Breast epithelium (tissue), 4 donors: ENCODE results near the gene TOX2. TPM values are rescaled to one million over a fixed set of nuclear protein-coding genes. Genes with fewer than 3 reads are reported as not detected.
"Not testable (repeated sequence)": the region's sequence is repeated elsewhere in the genome, so short reads cannot be mapped to it uniquely, and the experiment has no call there.

Source experiments
- DNase-seq, 2 donors: peaks; one replicate each; pipeline ENCODE4 v3.0.0-alpha.2; 2019; ENCODE audit warnings: low spot score in 2 of 2
- H3K27ac ChIP-seq, 2 donors: fragments of 200-600 bp; sonication (generic) in 1 of 2; one replicate each; pipeline ENCODE4 v1.5.1; 2016 to 2019; ENCODE audit warnings: mild to moderate bottlenecking in 1 of 2
- H3K27me3 ChIP-seq, 2 donors: fragments of 200-600 bp; sonication (generic) in 1 of 2; one replicate each; pipeline versions ENCODE4 v1.5.1 to v1.6.0; 2017 to 2019; ENCODE audit warnings: control low read depth in 1 of 2, mild to moderate bottlenecking in 1 of 2
- H3K36me3 ChIP-seq: fragments of 200-600 bp; one replicate; pipeline ENCODE4 v1.5.1; 2019
- H3K4me1 ChIP-seq, 2 donors: fragments of 200-600 bp; sonication (generic); one replicate each; pipeline ENCODE4 v1.5.1; 2016 to 2019; ENCODE audit warnings: control low read depth in 1 of 2
- H3K4me3 ChIP-seq, 3 donors: fragments of 200-600 bp; sonication (generic); 1 replicate in 2 of 3; 2 replicates in 1 of 3; pipeline ENCODE4 v1.5.1; 2016 to 2019; ENCODE audit warnings: mild to moderate bottlenecking in 3 of 3, moderate library complexity in 2 of 3
- H3K9me3 ChIP-seq, 2 donors: fragments of 200-600 bp; sonication (generic) in 1 of 2; one replicate each; pipeline ENCODE4 v1.5.1; 2016 to 2019; ENCODE audit warnings: control low read depth in 1 of 2
- POLR2A ChIP-seq: fragments of 450-650 bp; IDR thresholded peaks from one replicate; pipeline ENCODE4 v1.6.1; 2016; ENCODE audit warnings: antibody characterized with exemption, mild to moderate bottlenecking, moderate library complexity
- POLR2AphosphoS5 ChIP-seq, 3 donors: sonication (generic); formaldehyde crosslinking; IDR thresholded peaks; one replicate each; pipeline ENCODE4 v1.6.1; 2017; ENCODE audit warnings: antibody characterized with exemption in 3 of 3
- intact Hi-C: fragments of 100-400 bp; cut with DNase I; formaldehyde crosslinking; loops from one replicate; pipeline ENCODE4 v1.15.1; 2023; ENCODE audit warnings: low total_unique reads
- total RNA-seq, 3 donors: library from RNA; depleted of rRNA; stranded (reverse); fragments of >200 nt; gene quantifications; one replicate each; pipeline ENCODE4 v1.1.0, GENCODE V29; 2016
- TF ChIP-seq, protein P1 (sequence below), 3 donors: fragments of 450-650 bp; IDR thresholded peaks; one replicate each; pipeline ENCODE4 v1.5.1; 2016 to 2017; ENCODE audit warnings: antibody characterized with exemption in 3 of 3, mild to moderate bottlenecking in 3 of 3, moderate library complexity in 3 of 3

Gene TOX2
- total RNA-seq, 3 donors from 2014 or later, result 0.44 to 7.4 (median 0.66) TPM

DNA sequence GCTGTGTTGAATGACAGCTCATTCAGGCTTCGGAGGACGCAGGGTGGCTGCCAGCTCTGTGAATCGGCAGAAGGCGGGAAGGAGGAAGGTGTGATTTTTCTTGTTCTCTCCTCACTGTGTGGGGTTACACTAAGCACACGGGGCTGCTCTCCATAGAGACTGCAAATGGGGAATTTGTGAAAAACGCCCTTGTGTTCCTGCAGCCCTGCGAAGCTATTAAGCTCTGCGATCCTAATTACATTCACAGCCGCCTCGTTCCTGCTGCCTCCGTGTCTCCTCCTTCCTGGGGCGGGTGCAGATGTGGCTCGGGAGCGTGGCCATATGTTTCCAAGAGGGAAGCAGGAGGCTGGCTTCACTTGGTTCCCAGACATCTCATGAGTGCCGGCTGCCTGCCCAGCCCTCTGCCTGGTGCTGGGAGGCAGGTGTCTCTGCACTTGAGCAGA is 124.0 kb downstream of the TOX2 start:
- Histone ChIP-seq H3K27ac (no peak overlapping the region), H3K27me3 (peaks cover 0 to 37% of the 10 kb centered on the region in 2 donors), H3K4me3 (no peak overlapping the region), H3K36me3 (no peaks in the 10 kb centered on the region), H3K4me1 (no peaks in the 10 kb centered on the region), H3K9me3 (no peaks in the 10 kb centered on the region)
- no peak for TF ChIP-seq POLR2AphosphoS5 (IDR thresholded peaks at IDR 0.05)
- no peak for TF ChIP-seq POLR2A
- TF ChIP-seq, protein P1, sequence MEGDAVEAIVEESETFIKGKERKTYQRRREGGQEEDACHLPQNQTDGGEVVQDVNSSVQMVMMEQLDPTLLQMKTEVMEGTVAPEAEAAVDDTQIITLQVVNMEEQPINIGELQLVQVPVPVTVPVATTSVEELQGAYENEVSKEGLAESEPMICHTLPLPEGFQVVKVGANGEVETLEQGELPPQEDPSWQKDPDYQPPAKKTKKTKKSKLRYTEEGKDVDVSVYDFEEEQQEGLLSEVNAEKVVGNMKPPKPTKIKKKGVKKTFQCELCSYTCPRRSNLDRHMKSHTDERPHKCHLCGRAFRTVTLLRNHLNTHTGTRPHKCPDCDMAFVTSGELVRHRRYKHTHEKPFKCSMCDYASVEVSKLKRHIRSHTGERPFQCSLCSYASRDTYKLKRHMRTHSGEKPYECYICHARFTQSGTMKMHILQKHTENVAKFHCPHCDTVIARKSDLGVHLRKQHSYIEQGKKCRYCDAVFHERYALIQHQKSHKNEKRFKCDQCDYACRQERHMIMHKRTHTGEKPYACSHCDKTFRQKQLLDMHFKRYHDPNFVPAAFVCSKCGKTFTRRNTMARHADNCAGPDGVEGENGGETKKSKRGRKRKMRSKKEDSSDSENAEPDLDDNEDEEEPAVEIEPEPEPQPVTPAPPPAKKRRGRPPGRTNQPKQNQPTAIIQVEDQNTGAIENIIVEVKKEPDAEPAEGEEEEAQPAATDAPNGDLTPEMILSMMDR (IDR thresholded peaks at IDR 0.05), result no peak
- intact Hi-C loops, result no loop called here
- peak in 1 of 2 donors; percentile 2 for DNase-seq

DNA sequence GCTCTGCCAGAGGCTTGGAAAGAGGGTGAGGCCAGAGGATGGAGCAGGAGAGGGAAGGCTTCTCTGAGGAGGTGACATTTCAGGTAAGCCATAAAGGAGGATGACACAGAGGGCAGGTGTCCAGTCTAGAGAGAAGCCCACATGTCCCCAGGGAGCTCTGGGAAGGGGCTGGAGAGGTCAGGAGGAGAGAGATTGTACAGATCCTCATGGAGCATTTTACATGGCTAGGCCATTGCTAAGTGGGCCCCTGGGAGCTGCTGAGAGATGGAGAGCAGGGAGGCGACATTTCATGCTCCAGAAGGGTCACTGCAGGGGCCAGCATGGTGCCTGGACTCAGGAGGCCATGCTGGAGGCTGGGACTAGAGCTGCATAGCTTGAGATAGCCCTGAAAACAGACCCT is 124.5 kb downstream of the TOX2 start:
- DNase-seq, result peak in 1 of 2 donors; percentile 11

DNA sequence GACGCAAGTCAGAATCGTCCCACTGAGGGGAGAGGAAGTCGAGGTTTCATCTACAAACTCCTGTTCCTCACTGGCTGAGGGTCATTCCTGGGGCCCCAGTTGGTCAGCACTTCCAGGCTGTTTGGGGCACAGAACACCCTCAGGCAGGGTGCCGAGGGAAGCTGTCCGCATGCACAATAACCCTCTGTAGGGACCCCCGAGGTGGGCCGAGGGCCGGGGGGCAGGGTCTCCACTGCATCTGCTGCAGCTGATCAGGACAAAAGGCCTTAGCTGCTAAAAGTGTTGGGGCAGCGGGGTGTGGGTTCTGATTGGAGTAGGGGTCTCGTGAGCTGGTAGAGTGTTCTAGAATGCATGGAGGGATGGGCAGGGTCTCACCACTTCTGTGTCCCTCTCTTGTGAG is 125.1 kb downstream of the TOX2 start:
- Histone ChIP-seq H3K4me1 (no peaks in the 10 kb centered on the region), H3K36me3 (no peaks in the 10 kb centered on the region), H3K27me3 (peaks cover 0 to 28% of the 10 kb centered on the region in 2 donors), H3K9me3 (no peaks in the 10 kb centered on the region), H3K4me3 (no peak overlapping the region), H3K27ac (no peak overlapping the region)
- TF ChIP-seq POLR2AphosphoS5 (IDR thresholded peaks at IDR 0.05) (no peak), POLR2A (no peak)
- TF ChIP-seq, protein P1 (IDR thresholded peaks at IDR 0.05), result no peak
- DNase-seq, result peak in 1 of 2 donors; percentile 4
- intact Hi-C loops, result no loop called here

More for the DNA sequence above, 124.5 kb downstream of the TOX2 start:
- TF ChIP-seq POLR2AphosphoS5 (IDR thresholded peaks at IDR 0.05) (no peak), POLR2A (no peak)
- TF ChIP-seq, protein P1 (IDR thresholded peaks at IDR 0.05), result no peak
- Histone ChIP-seq H3K27me3 (peaks cover 0 to 33% of the 10 kb centered on the region in 2 donors), H3K36me3 (no peaks in the 10 kb centered on the region), H3K27ac (no peak overlapping the region), H3K9me3 (no peaks in the 10 kb centered on the region), H3K4me1 (no peaks in the 10 kb centered on the region), H3K4me3 (no peak overlapping the region)
- intact Hi-C loops, result no loop called here

DNA sequence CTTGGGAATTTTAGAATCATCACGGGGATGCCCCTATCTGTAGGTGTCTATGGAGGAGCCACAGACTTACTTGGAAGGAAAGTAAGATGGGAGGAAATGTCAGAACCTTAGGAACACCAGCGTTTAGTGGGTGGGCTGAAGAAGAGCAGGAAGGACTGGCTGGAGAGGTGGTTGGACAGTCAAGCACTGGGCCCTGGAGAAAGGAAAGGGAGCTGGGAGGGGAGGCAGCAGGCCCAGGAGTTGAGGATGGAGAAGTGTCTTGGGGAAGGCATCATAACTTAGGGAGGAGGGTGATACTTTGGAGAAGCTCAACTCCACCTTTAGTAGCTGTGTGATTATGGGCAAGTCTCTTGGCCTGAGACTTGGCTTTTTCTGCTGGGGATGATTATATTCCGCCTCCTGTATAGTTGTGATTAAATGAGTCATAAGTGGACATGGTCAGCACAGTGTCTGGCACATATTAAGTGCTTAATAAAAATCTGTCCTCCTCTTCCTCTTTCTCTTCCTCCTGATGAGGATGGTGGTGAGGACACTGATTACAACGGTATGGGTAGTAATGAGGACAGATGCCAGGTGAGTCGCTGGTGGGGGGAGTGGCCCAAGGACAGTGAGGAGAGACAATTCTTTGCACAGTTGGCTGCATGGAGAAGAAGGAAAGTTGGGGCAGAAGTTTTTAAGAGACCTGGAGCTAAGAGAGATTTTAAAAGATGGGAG is 125.7 kb downstream of the TOX2 start:
- Histone ChIP-seq H3K4me1 (no peaks in the 10 kb centered on the region), H3K27me3 (peaks cover 0 to 24% of the 10 kb centered on the region in 2 donors), H3K9me3 (no peaks in the 10 kb centered on the region), H3K27ac (no peak overlapping the region), H3K4me3 (no peak overlapping the region), H3K36me3 (no peaks in the 10 kb centered on the region)
- peak in 1 of 2 donors; percentile 1 for DNase-seq
- TF ChIP-seq, protein P1 (IDR thresholded peaks at IDR 0.05), result no peak
- no peak for TF ChIP-seq POLR2A
- TF ChIP-seq POLR2AphosphoS5 (IDR thresholded peaks at IDR 0.05), result no peak
- intact Hi-C loops, result no loop called here

DNA sequence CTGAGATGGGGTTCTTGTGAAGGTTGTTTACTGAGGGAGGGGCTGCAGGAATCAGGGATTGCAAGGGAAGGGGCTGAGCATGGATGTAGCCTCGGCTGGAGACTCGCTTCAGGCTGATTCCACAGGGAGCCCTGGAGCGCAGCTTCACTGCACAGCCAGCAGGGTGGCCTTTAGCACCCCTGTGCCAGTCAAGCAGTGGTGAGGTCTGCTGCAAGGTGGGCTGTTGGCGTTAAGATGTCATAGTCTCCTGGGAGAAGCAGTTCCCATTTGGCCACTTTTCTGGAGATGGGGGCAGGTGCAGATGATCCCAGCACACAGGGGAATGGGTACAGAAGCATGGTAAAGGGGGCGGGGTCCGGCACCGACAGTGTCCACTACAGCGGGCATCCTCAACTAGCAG is 126.3 kb downstream of the TOX2 start:
- peak in 1 of 2 donors; percentile 7 for DNase-seq
- Histone ChIP-seq H3K36me3 (no peaks in the 10 kb centered on the region), H3K27me3 (peaks cover 0 to 24% of the 10 kb centered on the region in 2 donors), H3K4me1 (no peaks in the 10 kb centered on the region), H3K9me3 (no peaks in the 10 kb centered on the region), H3K27ac (no peak overlapping the region), H3K4me3 (no peak overlapping the region)
- intact Hi-C loops, result no loop called here
- TF ChIP-seq, protein P1 (IDR thresholded peaks at IDR 0.05), result no peak
- TF ChIP-seq POLR2AphosphoS5 (IDR thresholded peaks at IDR 0.05), result no peak
- no peak for TF ChIP-seq POLR2A

- H3K27ac ChIP-seq, H3K27me3 ChIP-seq, intact Hi-C loops, H3K36me3 ChIP-seq, H3K4me1 ChIP-seq, H3K4me3 ChIP-seq, H3K9me3 ChIP-seq, DNase-seq: not testable (repeated sequence)
These were observed 130.1 kb downstream of the TOX2 start for GRCh38 chr20:44044712-44045111.
